Measurements from ENCODE around the gene TMEM256.

- TF ChIP-seq CTCF (IDR thresholded peaks at IDR 0.05) (no peak), POLR2A (IDR thresholded peaks at IDR 0.05) (no peak), POLR2AphosphoS5 (IDR thresholded peaks at IDR 0.05) (no peak)
These were observed 10.9 kb upstream of the TMEM256 start for GRCh38 chr17:7414837-7415236.

Data from breast epithelium (tissue), 3 donors.